Midbrain (tissue), 1 donor: ENCODE measurements around the gene NDUFV2.
"Not testable (repeated sequence)": the region's sequence is repeated elsewhere in the genome, so short reads cannot be mapped to it uniquely, and the experiment has no call there.

Experiments used
- DNase-seq: peaks from one replicate; lab custom pipeline; 2025; lab: John Stamatoyannopoulos, UW

The NDUFV2 gene

DNA sequence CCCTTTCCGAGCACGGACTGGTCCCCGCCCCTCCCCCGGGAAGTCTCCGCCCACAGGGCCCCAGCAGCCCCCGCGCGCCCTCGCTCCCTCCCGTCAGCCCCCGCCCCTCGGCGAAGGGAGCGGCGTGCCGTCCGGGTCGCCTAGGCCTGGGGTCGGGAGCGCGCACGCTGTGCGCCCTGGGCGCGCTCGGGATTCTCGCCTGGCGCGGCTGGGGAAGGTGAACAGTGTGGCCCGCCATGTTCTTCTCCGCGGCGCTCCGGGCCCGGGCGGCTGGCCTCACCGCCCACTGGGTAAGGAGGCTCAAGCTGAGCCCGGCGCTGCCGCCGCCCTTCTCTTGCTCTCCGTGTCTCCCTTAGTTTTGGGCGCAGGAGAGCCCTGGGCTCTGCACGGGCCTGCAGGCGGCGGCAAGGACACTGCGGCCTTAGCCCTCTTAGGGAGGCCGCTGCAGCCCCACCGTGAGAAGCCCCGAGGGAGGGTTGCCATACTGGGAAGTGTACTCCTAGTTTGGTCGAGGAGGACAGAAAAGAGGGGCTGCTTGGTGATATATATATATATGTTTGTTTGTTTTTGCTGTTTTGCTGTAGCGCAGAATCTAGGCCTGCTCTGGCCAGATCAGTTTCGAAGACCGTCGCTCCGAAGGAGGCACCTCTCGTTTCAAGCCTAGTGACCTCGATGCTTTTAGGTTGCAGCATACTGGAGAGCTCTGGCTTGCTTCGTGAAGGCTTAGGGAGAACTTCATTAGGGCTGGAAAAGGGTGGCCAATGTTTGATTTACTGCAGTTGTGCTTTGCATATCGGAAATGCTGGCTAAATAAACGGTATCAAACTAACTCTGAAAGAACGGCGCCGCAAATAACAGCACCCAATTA is at the start of gene NDUFV2:
TSS of gene NDUFV2 (plus strand) at position 192 of the 868 bp plus-strand sequence. CDS start at position 237, 45 bp downstream.
- DNase-seq, result peak; percentile 98

DNA sequence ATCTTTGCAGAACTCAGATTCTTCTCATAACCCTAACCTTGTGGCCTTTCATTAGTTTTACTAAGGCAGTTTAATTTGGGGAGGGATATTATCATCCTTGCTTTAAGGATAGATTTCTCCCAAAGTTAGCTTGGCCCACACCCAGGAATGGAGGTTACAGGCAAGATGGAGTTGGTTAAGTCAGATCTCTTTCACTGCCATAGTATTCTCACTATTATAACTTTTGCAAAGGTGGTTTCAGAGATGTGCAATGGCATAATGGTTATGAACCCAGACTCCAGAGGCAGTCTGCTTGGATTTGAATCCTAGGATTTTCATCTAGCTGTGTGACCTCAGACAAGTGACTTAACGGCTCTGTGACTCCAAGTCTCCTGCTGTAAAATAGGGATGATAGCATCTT is 48.7 kb upstream of the NDUFV2 start:
- no peak for DNase-seq

DNA sequence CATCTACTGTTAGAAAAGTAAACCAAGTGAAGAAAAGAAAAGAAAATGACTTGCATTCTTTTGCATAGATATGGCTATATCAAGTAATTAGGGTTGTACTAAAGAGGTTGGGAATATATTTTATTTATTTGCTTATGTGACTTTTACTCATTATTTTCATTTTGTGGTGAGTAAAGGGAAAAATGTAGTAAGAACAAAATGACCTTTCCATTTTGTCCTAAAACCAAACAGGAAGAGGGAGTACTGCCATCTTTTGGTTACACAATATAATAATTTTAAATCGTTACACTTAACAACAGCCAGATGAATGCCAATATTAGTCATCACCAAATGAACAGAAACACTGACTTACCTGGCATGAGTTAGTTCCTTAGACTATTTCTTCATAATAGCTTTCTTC is 47.3 kb upstream of the NDUFV2 start:
- no peak for DNase-seq

DNA sequence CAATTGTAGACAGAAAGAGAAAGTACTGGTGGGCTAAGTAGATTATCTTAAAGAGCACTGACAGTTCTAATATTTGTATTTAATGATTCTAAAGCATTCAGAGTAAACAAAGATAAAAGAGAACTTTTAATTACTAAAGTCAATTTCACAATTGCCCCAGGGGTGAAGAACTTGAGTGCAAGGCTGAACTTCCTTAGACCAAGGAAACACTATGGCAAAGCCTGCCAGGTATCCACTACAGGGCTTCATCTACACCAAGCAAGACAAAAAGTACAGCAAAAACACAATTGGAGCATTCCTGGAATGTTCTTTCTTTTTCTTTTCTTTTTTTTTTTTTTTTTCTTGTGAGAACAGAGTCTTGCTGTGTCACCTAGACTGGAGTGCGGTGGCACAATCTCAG is 46.9 kb upstream of the NDUFV2 start:
- DNase-seq, result no peak

DNA sequence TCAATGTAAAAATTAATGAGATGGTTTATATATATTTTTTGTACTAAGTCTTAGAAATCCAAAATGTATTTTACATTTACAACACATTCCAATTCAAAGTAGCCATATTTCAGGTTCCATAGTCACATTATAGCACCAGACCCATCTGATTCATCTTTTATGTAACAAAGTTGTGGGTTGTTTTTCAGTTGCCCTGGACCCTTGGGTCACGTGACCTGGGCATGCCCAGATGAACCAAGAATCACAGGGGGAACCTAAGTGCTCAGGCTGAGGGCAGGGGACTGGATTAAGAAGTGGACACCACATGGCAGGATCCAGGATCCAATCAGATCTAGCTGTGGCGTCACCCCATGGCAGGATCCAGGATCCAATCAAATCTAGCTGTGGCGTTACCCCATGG is 44.9 kb upstream of the NDUFV2 start:
- no peak for DNase-seq

- no peak for DNase-seq
These were observed 44.1 kb upstream of the NDUFV2 start for GRCh38 chr18:9058406-9058805.

GRCh38 chr18:9062418-9062751 is 40.1 kb upstream of the NDUFV2 start:
- DNase-seq, result no peak

DNA sequence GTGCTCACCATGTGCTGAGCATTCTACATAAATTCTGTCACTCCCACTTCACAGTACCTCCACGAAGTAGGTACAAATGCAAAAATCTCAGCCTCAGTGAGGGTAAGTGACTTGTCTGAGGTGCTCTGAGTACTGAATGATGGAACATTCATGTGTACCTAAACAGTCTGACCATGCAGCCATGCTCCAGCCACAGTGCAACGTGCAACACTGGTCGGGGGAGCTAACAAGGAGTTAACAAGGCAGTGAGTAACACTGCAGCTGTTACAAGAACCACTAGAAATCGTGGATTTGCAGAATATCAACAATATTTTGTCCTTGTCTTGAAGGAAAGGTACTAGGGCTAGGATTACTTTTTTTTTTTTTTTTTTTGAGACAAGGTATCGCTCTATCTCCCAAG is 36.6 kb upstream of the NDUFV2 start:
- no peak for DNase-seq

- DNase-seq, result no peak
These were observed 36.1 kb upstream of the NDUFV2 start for GRCh38 chr18:9066358-9066757.

DNA sequence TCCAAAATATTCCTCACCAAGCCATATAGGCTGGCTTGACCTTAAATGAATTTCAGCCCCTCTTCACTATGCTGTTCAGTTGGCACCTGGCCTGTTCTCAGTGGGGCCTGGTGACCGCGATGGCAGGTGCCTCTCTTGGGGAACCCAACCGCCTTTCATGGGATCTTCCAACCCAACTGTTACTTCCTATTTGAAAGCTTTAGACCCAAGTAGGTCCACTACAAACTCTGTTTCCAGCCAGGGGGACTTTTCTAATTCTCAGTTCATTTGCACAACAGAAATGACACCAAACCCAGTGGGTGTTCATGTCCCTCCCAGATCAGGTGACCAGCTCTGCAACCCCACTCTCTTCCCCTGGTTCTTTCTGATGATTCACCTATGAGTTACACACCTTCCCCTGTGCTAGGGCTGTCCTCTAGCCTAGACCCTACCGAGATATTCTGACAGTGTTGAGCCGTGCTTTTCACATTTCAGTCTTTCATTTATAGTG is 35.6 kb upstream of the NDUFV2 start:
- DNase-seq, result no peak

DNA sequence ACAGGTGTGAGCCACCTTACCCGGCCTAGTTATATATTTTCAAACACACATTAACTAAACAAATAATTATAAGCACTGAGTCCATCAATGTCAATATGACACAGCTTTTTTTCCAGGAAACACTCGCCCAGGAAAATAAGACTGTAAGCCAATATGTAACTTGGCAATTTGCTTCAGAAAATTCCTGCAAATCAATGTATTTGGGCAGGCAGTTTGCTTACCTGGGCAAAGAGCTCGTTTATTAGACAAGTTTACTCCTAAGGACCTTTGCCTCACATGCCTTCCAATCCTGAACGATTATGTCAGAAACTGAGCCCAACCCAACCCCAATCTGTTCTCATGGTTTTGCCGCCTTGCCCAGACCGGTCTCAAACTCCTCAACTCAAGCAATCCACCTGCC is 34.7 kb upstream of the NDUFV2 start:
- DNase-seq, result no peak

GRCh38 chr18:9068346-9068745 is 34.2 kb upstream of the NDUFV2 start:
- no peak for DNase-seq

DNA sequence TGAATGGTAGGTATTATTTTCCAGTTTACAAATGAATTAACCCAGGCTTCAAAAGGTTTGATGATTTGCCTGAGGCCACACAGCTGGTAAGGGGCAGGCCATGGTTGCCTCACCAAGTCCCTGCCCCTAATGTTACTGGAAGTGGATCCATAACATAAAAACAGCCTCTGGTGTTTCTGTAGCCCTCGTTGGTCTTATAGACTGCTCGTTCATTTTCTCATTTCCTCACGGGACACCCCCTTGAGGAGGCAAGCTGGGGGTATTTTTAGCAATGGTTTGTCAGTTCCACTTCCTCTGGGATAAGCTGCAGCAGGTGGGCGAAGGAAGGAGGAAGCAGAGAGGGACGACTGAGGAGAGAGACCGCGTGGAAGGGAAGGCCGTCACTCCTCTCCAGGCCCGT is 32.9 kb upstream of the NDUFV2 start:
- no peak for DNase-seq

DNA sequence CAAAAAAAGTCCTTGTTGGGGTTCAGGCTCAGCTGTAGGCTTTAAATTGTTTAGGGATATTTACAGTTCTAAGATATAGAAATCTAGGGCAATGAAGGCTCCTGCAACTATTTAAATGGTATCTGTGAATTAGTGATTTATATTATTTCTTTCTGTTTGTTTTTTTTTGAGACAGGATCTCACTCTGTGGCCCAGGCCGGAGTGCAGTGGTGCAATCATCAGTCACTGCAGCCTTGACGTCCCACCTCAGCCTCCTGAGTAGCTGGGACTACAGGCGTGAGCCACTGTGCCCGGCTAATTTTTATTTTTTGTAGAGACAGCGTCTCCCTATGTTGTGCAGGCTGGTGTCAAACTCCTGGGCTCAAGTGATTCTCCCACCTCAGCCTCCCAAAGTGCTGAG is 32.3 kb upstream of the NDUFV2 start:
- no peak for DNase-seq

DNA sequence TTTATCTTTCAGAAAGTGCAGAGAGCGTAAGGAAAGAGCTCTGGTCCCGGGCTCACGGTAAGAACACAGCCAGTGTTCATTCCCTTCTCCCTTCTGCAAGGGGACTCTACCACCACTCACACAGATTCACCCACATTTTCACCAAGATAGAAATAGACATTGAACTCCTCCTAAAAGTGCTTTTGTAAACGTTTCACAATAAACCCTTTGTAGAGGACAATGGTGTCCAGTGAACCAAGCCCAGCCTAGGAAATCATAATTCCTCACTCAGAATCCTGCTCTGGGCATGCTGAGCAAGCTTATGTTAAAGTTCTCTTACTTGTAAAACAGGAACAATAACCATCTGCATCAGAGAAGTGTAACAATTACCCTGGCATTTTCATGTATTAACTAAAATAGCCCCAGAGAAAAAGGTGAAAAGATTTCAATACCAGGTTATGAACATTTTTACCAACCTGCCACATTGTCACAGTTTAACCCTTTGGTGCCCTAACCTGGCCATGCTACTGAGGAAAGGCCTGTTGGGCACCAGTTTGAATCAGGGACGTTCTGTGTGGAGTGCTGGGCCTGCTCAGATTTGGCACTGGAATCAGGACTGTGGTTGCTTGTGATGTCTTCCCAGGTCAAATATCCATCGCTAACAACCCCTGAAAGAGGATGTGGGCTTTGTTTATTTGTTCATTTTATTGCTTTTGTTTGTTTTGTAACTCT is 22.5 kb upstream of the NDUFV2 start:
- DNase-seq, result peak; percentile 54

DNA sequence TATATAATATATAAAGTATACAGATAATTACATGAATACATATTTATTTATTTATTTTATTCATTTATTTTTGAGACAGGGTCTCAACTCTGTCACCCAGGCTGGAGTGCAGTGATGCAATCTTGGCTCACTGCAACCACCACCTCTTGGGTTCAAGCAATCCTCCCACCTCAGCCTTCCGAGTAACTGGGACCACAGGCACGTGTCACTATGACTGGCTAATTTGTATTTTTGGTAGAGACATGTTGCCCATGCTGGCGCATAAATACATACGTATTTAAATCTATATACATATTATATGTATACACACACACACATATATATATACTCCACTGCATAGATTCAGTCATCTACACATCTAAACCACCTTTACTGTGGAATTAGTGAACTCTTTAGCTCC is 20.6 kb upstream of the NDUFV2 start:
- DNase-seq, result no peak

DNA sequence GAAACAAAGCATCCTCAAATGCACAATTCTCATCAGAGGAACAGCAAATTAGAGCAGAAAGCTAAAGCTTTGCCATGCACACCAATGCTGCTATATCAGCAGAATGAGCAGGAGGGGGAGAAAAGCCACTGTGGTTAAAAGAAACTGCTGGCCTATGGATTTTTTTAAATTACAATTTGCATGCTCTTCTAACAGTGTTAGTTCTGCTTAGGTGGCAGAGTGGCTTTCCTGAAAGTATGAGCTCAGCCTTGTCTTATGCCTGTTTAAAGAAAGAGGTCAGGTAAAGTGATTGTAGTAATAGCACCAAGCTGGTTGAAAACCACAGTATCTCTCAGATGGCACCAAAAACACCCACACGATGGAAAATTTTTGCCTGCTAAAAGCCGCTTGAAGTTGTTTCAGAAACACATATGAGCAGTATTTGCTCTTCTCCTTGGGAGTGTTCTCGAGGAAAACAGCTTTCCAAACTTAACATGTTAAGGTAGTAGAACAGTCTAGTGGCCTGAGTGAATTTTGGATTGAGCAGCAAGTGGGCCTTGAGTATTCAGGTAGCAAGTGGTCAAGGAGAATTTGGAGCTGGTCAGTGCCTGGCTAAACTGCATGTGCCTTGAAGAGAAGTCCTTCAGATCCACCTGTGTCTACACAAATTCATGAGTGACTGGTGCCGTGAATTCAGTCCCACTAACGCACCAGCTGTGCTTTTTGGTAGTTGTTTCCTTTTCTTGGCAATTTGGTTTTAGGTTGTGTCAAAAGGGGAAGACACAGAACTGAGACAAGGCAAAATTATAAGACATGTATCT is 19.6 kb upstream of the NDUFV2 start:
- DNase-seq, result no peak

- DNase-seq, result no peak
These were observed 16.5 kb upstream of the NDUFV2 start for GRCh38 chr18:9086015-9086414.

DNA sequence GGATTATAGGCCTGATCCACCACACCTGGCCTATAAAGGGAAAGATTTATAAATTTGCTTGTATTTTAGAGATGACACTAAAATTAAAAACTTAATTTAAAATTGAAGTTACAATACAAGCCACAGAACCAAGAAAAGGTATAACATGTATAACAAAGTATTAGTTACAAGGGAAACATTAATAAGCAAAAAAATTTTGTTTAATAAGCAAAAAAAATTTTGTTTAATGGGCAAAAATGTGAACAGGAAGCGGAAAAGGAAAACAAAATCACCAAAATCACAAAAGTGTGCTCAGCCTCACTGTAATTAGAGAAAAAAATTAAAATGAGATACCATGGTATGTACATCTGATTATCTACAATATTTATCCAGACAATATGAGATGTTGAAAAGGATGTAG is 15.9 kb upstream of the NDUFV2 start:
- no peak for DNase-seq

DNA sequence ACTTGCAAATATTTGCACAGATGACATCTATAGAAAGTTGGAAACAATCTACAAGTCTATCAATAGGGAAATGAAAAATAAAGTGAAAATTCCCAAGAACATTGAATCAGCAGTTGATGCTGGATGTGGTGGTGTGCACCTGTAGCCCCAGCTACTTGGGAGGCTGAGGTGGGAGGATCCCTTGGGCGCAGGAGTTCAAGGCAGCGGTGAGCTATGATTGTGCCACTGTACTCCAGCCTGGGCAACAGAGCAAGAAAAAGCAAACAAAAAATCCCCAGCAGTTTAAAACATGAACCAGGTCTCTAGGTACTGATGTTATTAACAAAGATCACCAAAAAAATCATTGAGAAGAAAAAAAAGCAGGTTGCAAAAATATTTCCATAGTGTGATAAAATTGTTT is 15.4 kb upstream of the NDUFV2 start:
- no peak for DNase-seq

DNA sequence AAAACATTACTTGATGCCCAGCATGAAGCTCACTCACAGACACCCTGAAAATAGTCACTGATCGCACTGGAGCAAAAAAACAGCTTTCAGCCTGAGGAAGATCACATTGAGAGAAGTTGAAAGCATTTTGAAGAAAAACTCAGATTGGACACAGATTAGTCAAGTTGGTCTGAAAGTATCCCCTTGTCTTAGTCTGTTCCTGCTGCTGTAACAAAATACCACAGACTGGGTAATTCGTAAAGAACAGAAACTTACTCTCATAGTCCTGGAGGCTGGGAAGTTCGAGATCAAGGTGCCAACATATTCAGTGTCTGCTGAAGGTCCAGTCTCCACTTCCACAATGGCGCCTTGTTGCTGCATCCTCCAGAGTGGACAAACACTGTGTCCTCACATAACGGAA is 14.2 kb upstream of the NDUFV2 start:
- DNase-seq, result no peak

GRCh38 chr18:9088727-9089126 is 13.8 kb upstream of the NDUFV2 start:
- DNase-seq, result not testable (repeated sequence)

- no peak for DNase-seq
These were observed 11.9 kb upstream of the NDUFV2 start for GRCh38 chr18:9090578-9090977.
